GM18520 (cell line): Measurements from ENCODE around the gene PITPNM3.
"Not testable (repeated sequence)": the region's sequence is repeated elsewhere in the genome, so short reads cannot be mapped to it uniquely, and the experiment has no call there.

Experiments
- ATAC-seq: cut with Tn5 transposase; IDR thresholded peaks from one replicate; pipeline ENCODE4 v1.9.1; 2021; ENCODE audit not compliant: unreplicated experiment

Gene PITPNM3

DNA sequence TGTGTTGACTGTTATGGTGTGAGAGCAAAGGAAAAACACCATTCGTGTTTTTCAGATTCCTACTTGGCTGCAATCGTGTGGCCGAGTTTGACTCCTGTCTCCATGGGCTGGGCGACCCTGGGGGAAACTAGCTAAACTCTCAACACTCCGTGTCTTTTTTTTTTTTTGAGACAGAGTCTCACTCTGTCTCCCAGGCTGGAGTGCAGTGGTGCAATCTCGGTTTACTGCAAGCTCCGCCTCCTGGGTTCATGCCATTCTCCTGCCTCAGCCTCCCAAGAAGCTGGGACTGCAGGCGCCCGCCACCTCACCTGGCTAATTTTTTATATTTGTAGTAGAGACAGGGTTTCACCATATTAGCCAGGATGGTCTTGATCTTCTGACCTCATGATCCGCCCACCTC lies 73.6 kb downstream of the PITPNM3 start:
- ATAC-seq = not testable (repeated sequence)

DNA sequence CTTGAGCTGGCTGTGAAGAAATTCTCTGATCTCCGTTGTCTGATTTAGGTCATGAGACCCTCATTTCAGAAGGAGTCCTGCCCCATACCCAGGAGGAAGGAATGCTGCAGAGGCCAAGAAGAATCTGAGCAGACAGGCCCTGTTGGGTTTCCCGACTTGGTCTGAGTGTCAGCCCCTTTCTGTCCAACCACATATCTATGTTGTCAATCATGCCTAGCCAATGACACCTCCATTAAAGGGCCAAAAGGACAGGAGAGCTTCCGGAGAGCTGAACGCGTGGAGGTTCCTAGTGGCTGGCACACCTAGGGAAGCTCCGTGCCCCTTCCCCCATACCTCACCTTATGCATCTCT lies 74.3 kb downstream of the PITPNM3 start:
- no peak for ATAC-seq

DNA sequence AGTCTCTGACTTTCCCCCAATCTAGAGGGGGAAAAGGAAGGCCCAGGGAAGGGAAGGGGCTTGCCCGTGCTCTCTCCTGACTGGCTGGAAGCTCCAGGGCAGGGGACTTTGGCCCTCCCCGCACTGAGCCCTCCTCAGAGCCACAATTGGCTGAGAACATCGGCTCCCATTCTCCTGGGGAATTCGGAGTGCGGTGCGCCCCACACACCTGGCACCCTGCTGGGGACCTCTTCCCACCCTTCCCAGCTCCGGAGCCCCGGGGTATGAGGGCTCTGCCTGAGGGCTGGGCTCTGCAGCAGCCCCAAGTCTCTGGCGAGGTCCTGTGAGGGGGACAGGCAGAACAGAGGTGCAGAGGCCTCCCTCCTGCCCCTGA lies 76.1 kb downstream of the PITPNM3 start:
- no peak for ATAC-seq

DNA sequence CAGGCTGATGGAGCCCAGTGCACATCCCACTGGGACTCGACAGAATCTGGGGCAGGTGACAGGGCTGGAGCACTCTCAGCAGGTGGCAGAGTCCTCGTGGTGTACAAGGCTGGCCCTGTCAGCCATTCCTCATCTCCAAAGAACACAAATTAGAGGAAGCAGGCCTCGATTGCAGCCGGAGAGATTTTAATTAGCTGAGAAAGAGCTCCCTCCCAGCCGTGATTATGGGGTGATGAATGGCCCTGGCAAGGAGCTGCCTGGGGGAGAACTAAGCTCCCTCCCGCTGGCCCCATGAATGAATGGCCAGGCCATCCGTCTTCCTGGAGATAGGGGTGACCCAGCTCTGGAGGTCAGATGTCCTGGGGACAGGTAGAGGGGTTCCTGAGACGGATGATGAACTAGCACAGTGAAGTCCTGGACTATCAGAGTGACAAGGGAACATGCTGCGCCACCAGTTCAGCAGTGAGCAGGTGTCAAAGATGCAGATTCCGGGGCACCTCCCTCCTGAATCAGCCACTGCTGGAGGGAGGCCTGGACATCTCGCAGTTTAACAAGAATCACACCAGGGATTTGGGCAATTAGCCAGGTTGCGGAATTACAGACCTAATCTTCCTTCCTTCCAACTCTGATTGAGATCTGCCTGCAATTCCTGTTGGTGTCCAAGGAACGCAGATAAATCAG lies 76.6 kb downstream of the PITPNM3 start:
- no peak for ATAC-seq

DNA sequence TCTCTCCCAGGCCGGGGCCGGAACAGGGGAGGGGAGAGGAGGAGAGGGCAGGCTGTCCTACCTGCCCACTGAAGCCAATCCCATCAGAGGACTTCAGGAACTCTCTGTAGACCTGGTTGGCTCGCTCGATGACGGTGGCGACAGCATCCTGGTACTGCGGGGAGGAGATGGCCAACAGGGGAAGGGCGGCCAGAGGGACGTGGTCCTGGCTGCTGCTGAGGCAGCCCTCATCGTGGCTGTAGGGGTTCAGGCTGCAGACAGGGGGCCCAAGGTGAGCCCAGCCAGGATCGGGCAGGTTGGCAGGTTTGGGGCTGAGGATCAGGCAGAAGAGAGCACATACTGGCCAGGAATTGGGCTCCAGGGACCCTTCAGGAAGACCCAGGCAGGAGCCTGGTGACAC lies 77.9 kb downstream of the PITPNM3 start:
- ATAC-seq = no peak

DNA sequence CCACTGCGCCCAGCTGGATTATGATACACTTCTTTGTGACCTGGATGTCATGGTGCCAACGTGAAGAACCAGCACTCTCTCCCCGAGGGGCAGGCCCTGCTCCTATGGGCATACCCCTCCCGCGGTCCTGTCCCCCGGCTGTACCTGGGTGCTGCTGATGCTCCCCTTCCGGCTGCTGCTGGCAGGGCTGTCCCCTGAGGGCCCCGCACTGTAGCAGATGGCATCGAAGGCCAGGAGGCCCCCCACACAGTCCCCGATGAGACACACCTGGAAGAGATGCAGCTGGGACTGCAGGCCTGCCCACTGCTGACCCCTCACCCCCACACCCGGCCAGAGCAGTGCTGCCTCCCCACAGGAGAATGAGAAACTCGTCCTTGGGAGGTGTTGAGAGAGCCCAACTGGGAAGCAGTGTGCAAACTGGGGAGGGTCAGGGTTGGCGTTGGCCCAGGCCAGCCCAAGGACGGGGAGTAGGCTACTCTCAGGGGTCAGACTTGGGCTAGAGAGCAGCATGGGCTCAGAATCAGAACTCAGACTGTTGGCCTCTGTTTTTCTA lies 78.4 kb downstream of the PITPNM3 start:
- no peak for ATAC-seq

DNA sequence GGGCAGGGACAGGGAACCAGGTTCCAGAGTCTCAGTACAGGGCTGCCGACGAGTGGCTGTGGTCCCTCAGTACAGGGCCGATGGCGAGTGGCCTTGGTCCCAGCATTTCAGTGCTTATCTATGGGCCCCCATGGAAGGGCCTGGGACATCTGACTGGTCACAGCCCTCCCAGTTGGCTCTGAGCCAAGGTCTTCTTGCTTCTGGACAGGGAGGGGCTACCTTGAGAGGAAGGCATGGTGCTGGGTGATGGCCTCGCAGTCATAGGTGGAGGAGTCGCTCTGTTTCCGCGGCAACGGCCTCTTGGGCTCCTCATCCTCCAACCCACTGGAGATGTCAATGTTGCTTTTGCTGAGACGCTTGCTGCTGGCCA lies 79.6 kb downstream of the PITPNM3 start:
- no peak for ATAC-seq

DNA sequence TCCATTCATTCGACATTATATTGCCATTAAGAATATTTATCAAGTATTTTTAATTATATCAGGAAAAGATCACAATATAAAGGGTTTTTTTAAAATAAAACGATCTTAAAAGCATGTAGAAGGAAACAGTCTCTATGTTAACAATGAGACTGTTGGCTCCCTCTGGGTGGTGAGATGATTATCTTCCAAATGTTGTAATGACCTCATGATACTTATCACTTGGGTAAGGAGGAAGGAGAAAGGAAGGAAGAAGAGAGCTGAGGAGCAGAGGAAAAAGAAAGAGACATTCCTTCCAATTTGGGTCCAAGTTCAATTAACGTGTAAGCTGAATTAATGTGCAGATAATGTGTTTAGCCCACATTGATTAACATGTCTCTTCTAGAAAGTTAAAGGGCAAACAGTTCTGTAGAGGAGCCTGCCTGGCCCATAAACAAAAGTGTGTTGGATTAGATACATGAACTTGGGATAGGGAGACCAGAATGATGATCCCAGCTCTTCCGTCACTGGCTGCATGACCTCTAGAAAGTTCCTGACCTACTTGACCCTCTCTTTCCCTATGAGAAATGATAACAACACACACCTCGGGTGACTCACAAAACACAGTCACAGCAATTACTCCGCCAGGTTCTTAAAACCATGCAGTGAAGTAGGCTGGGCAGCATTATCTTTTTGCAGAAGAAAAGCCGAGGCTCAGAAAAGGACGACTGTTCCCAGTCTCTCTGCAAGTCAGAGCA lies 80.1 kb downstream of the PITPNM3 start:
- ATAC-seq = no peak

DNA sequence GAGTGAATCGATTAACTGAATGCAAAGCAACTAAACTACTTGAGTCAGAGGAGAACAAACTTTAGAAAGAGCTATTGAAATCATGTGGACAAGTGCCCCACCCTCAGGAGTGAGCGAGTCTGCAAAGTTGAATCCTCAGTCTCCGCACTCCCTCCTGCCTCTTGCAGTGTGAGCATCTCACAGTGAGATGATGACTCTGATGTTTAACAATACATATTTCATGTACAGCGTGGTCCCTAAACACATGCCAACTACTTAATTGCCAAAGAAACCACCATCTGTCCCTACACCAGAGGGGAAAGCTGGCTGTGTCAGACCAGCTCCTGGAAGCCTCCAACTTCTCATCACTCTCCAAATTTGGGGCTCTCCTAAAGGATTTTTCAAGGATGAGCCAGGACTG lies 80.9 kb downstream of the PITPNM3 start:
- ATAC-seq = no peak

DNA sequence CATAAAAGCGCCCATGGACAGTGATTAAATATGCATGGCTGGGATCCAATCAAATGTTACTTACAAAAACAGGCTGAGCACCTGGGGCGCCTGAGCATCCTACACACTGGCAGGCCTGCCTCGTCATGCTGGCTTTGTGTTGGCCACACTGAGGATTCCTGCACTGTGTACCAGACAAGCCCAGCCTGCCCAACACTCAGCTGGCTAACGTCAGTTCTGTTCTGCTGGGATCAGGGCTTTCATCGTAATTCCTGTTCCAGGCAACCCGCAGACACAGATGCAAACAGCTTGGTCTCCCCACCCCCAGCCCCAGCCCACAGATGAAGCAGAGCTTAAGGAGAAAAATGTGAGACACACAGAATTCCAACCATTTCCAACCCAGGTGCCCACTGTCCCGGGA lies 81.4 kb downstream of the PITPNM3 start:
- no peak for ATAC-seq

DNA sequence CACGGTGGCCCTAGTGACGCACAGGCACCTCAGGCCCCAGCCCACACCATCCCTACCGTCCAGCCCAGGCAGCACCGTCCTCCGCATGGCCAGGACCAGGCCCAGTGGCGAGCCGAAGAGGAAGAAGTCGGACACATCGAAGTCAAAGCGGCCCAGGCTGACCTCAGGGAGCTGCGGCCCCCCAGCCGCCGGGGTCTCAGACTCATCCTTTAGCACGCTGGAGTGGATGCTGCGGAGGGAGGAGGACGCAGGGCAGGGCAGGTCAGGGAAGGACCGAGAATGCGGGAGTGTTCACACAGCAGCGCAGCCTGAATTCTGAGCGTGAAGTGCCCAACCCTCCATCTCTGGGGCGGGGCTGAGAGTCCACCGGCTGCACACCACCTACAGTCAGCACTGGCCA lies 82.0 kb downstream of the PITPNM3 start:
- no peak for ATAC-seq

DNA sequence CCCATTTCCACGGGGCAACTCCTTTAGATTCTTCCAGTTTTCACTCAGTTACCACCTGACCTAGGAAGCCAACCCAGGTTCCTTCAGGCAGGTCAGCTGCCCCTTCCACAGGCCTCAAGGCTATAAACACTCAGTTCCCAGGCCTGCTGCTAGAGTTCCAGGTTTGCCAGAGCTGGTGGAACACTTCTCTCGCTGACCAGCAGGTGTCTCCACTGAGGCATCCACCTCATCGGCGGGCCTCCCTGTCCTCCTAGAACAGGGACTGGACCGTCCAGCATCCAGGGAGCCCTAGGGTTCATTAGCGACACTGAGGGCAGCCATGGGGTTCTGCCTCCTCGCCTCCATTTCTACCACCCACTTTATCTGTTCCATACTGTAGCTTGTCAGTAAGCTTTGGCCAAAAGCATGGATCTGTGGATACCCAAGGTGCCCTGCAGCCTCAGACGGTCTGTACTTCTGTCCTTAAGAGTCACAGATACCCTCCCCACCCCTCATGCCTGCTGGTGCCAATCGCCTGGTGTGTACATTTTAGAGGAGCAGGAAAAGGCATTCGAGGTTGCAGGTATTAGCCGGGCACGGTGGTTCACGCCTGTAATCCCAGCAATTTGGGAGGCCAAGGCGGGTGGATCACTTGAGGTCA lies 83.1 kb downstream of the PITPNM3 start:
- no peak for ATAC-seq

DNA sequence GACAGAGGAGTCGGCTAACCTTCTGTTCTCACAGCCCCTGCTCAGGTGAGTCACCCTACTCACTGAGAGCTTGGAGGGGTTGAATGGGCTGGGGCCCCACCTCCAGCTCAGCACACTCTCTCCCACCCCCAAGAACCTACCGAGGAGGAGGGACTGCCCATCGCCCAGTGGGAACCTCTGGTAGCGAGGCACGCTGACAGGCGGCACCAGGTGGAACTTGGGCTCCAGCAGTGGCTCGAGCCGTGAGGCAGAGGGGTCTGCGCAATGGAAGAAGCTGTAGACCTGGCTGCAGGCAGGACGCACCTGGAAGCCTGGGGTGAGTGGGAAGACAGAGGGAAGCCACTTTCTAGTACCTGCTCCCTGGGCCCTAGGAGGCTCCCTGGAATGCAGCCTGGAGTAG lies 83.8 kb downstream of the PITPNM3 start:
- no peak for ATAC-seq

DNA sequence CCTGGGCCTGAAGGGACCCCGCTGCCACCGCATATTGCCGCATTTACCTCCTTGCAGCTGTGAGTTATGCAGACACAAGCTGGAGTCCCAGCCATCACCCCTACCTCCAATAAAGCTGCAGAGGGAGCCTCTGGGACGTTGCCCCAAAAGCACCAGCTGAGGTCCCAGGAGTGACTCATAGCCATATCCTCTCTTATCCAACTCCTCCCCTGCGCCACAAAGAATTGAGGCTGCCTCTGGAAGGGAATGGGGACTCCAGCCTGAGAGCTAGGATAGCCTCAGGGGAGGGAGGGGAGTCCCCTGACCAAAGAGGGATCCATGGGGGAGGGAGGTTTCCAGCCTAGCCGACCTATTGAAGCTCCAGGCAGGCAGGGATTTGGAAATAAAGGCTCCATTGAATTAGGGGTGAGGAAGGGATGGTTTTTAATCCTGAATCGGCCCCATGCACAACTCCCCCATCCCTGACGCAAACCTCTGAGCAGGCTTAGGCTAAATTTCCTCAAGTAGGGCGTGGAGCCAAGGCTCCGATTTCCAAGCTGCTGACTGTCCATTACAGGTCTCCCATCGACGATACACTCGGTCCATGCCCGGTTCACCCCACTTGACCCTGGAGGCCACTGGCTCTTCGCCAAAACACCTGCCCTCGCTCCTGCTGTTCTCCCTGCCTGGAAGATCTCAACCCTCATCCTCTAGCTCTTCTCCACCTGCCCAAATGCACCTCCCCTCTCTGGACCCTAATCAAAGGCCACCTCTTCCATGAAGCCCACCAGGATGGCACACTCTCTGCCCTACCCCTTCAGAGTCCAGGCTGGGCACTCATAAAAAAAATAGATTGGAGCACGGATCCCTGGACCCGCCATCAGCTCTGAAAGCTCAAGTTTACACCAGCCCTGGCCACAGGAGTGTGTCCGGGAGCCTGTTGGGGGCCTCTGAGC lies 84.6 kb downstream of the PITPNM3 start:
- ATAC-seq = no peak

DNA sequence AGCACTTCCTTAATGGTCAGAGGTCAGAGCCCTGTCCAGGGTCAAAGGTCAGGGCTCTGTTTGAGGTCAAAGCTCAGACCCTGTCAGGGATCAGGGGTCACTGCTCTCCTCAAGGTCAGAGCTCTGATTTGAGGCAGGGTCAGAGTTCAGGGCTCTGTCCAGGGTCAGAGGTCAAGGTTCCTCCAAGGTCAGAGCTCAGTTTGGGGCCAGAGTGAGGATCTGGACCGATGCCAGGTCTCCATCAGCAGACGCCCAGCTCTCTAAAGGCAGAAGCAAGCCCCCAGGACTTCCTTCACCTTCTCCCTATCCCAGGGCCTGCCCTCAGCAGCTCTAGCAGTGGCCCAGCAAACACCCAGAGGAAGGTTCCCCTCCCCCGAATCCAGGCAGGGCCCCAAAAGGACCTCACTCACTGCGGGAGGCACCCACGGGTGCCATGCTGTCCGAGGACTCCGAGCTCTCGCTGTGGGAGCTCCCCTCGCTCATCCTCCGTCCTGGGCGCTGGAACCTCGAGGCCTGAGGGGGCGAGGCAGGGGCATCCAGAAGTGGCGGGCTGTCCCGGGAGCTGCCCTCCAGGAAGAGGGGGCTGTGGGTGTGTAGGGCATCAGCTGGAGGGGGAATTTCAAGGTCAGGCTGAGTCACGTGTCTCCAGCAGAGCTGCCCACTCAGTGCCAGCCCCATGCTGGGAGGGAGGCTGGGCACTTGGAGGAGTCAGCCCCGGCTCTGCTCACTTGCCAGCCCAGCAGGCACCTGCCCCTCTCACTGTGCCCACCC lies 85.4 kb downstream of the PITPNM3 start:
- ATAC-seq = no peak

DNA sequence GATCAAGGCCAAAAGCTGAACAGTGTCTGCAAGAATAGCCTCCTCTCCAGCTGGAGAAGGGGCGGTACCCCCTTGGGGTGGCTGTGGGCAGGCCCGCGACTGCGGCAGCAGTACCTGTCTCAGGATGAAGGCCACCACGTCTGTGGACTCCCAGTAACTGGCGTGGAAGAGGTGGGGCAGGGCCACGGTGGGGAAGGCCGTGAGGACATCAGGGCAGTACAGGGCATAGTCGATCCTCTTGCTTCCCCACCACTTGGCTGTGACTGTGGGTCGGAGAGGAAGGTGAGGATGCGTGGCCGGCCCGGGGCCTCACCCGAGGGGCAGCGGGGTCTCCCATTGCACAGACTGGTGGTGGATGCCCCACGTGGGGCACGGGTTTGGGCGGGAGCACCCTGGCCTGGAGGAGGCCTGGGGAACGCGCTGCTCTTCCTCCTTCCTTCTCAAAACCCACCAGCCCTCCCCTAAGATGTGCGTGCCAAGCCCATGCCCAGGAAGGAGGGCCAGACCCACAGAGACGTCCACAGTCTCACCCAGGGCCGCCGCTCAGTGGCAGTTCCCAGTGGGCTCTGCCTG lies 86.1 kb downstream of the PITPNM3 start:
- ATAC-seq = no peak

DNA sequence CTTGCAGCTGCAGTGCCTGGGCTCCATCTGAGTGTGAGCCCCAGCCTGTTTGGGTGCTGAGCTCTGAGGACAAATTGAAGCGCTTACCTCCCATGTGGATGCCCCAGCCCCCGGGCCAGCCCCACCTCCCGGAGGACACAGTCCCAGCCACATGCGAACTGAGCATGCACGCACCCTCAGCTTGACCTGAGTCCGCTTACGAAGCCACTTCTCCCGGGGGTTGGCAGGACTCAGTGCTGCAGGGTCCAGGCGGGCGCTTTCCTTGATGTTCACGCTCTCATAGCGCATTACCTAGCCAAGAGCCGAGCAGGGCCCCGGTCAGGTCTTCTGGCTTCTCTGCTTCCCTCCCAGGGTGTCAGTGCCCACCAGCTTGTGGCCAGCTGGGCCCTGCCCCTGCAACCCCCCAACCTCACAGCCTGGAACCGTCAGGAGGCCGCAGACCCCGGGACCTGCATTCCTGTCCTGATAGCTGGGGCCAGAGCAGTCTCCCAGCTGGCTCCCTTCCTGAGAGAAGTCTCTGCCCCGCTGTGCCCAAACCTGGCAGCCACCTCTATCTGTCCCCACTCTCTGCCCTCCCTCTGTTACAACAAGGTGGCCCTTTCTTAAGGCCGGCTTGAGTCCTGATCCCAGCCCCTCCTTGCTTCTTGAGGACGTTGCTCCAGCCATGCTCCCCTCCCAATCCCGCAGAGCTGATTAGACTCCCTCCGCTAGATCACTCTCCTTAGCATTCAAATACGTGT lies 88.1 kb downstream of the PITPNM3 start:
- no peak for ATAC-seq

DNA sequence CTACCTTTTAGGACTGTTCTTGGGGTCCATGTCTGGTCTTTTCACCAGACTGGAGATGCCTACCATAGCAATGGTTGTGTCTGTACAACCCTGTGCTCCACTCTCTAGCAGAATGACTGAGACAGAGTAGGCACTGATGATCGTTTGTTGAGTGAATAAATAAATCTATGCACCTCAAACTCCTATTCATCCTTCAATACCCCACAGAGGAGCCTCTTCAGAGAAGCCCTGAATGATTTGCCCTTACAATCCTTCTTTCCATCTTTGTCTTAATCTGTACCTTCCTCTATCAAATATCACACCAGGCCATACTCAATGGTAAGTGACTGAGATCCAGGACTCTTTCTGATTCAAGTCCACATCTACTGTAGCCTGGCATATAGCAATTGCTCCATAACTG lies 88.8 kb downstream of the PITPNM3 start:
- ATAC-seq = no peak

DNA sequence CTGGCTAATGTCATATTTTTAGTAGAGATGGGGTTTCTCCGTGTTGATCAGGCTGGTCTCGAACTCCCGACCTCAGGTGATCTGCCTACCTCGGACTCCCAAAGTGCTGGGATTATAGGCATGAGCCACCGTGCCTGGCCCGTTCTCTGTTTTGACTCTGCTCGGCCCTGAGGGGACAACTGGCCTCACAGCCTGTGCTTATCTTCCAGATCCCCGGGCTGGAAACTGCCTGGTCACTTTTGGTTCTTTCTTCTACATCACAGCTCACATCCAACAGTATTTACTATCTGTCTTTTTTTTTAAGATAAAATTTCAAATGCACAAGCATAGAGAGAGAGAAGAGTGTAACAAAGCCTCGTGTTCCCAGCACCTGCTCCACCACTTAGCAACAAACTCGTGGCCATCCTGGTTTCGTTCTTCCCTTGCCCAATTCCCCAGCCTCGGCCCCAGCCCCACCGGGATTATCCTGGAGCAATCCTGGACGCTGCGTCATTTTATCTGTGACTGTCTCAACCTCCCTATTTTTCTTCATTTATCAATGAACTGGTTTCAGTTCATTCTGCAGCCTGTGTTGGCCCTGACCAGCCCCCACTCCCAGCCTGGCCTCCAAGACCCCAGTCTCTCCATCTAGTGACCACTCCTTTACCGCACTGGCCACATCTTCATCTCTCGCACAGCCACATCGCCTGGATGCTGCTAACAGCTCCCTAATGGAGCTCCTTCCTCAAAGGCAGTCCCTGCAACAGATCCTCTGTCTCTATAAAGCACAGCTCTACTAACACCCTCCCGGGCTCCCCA lies 91.0 kb downstream of the PITPNM3 start:
- ATAC-seq = no peak
